ENCODE data around the gene COL27A1. TPM values are rescaled to one million over a fixed set of nuclear protein-coding genes. Genes with fewer than 3 reads are reported as not detected.
"Not testable (repeated sequence)": the region's sequence is repeated elsewhere in the genome, so short reads cannot be mapped to it uniquely, and the experiment has no call there.

COL27A1 gene
- total and polyA plus RNA-seq, 2 experiments from 2014 or later: 44.6 to 47.0 TPM

DNA sequence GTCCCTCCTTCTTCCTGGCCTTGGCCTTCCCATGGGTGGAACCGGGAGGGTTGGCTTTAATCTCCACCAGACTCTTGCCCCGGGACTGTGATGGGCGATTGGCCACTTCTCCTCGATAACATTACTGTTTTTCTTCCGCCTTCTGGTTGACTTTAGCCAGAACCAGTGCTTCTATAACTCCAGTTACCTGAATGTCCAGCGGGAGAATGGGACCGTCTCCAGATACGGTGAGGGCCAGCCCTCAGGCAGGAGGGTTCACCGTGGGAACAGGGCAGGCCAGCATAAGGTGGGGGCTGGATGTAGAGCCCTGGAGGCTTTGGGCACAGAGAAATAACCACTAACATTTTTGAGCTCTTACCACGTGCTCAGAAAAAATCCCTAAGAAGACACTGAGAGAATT lies 175.3 kb downstream of the COL27A1 start:
- no peak overlapping the region for H3K4me2 ChIP-seq
- H3K4me3 ChIP-seq: no peak overlapping the region
- no peaks in the 10 kb centered on the region for H3K36me3 ChIP-seq (replicated peaks; ENCODE audit: insufficient read depth, low read depth)
- no peaks in the 10 kb centered on the region for H3K27me3 ChIP-seq
- TF ChIP-seq EZH2phosphoT487 (IDR thresholded peaks at IDR 0.05; ENCODE audit: low read depth, severe bottlenecking, unreplicated experiment) (no peak), EZH2 (IDR thresholded peaks at IDR 0.05; ENCODE audit: borderline replicate concordance) (no peak)
- no peak overlapping the region for H3K27ac ChIP-seq
- 88% methylated on average over 10 of the region's 10 CpGs for WGBS (ENCODE audit: low lambda C conversion rate, missing lambda C conversion rate)
- no peak for DNase-seq (ENCODE audit: low spot score)
- no peaks in the 10 kb centered on the region for H3K9me2 ChIP-seq (replicated peaks; ENCODE audit: insufficient read depth)
- peaks cover 19% of the 10 kb centered on the region for H3K4me1 ChIP-seq (ENCODE audit: insufficient read depth)
- no peaks in the 10 kb centered on the region for H4K20me1 ChIP-seq (ENCODE audit: insufficient read depth, poor library complexity, severe bottlenecking)
- no peak overlapping the region for H2AFZ ChIP-seq
- no peaks in the 10 kb centered on the region for H3K9me3 ChIP-seq (ENCODE audit: low read depth)
- no peaks in the 10 kb centered on the region for H3K79me2 ChIP-seq

- peaks cover 19% of the 10 kb centered on the region for H3K4me1 ChIP-seq (ENCODE audit: insufficient read depth)
- H3K9me3 ChIP-seq (ENCODE audit: low read depth); H3K27ac ChIP-seq; H4K20me1 ChIP-seq (ENCODE audit: insufficient read depth, poor library complexity, severe bottlenecking); H3K4me3 ChIP-seq; DNase-seq (ENCODE audit: low spot score); H3K79me2 ChIP-seq; H3K9me2 ChIP-seq (replicated peaks; ENCODE audit: insufficient read depth); H3K27me3 ChIP-seq; H3K36me3 ChIP-seq (replicated peaks; ENCODE audit: insufficient read depth, low read depth); H2AFZ ChIP-seq; H3K4me2 ChIP-seq: not testable (repeated sequence)
- 82% methylated on average over 15 of the region's 19 CpGs for WGBS (ENCODE audit: low lambda C conversion rate, missing lambda C conversion rate)
Observed at GRCh38 chr9:114331229-114332195, 176.2 kb downstream of the COL27A1 start.

DNA sequence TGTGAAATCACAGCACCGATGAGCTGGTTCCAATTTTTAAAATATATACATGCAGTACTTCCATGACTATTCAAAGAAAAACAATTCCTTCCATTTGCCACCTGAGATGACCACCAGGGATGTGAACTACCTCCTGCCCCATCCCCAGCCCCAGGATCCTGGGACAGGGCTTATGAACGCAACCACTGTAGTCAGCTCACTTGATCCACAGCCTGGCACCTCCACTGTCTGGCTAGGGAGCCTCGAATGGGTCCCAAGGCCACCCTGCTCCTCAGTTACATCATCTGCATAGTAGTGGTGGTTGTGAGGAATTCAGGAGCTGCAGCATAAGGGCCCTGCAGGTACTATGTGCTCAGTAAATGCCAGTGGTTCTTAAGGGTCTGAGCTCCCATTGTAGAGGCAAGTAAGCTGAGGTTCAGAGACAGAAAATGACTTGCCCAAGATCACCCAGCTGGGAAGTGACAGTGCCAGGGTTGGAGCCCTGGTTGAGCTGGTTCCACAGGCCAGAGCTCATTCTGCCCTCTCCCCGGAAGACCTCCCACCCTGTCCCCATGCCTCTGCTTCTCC lies 177.2 kb downstream of the COL27A1 start:
- H3K9me3 ChIP-seq (ENCODE audit: low read depth); DNase-seq (ENCODE audit: low spot score); H3K4me2 ChIP-seq; H4K20me1 ChIP-seq (ENCODE audit: insufficient read depth, poor library complexity, severe bottlenecking); H3K79me2 ChIP-seq; H2AFZ ChIP-seq; H3K27ac ChIP-seq; H3K4me3 ChIP-seq; H3K9me2 ChIP-seq (replicated peaks; ENCODE audit: insufficient read depth); H3K27me3 ChIP-seq; H3K36me3 ChIP-seq (replicated peaks; ENCODE audit: insufficient read depth, low read depth): not testable (repeated sequence)
- H3K4me1 ChIP-seq (ENCODE audit: insufficient read depth): peaks cover 18% of the 10 kb centered on the region
- WGBS (ENCODE audit: low lambda C conversion rate, missing lambda C conversion rate): 88% methylated on average over 4 of the region's 4 CpGs

DNA sequence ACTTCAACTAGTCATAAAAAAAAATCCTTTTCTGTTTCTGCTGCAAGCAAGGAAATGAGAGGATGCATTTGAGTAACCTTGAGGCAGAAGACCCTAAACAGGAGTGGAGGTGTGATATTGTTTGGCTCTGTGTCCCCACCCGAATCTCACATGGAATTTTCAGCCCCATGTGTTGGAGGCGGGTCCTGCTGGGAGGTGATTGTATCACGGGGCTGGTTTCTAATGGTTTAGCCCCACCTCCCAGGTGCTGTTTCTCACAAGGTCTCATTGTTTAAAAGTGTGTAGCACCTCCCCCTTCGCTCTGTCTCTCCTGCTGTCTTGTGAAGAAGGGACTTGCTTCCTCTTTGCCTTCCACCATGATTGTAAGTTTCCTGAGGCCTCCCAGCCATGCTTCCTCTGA lies 178.4 kb downstream of the COL27A1 start:
- not testable (repeated sequence) for H3K9me3 ChIP-seq (ENCODE audit: low read depth); H3K27ac ChIP-seq; DNase-seq (ENCODE audit: low spot score); H2AFZ ChIP-seq; H3K4me1 ChIP-seq (ENCODE audit: insufficient read depth); H3K27me3 ChIP-seq; H3K36me3 ChIP-seq (replicated peaks; ENCODE audit: insufficient read depth, low read depth); H4K20me1 ChIP-seq (ENCODE audit: insufficient read depth, poor library complexity, severe bottlenecking); H3K79me2 ChIP-seq; H3K9me2 ChIP-seq (replicated peaks; ENCODE audit: insufficient read depth); H3K4me2 ChIP-seq; H3K4me3 ChIP-seq
- WGBS (ENCODE audit: low lambda C conversion rate, missing lambda C conversion rate): 74% methylated on average over 3 of the region's 4 CpGs

GRCh38 chr9:114334490-114334889 lies 179.2 kb downstream of the COL27A1 start:
- Histone ChIP-seq H3K9me3 (ENCODE audit: low read depth) (no peaks in the 10 kb centered on the region), H3K4me2 (no peak overlapping the region), H2AFZ (no peak overlapping the region), H3K27me3 (no peaks in the 10 kb centered on the region), H3K79me2 (no peaks in the 10 kb centered on the region), H3K4me3 (no peak overlapping the region), H3K4me1 (ENCODE audit: insufficient read depth) (no peaks in the 10 kb centered on the region), H4K20me1 (ENCODE audit: insufficient read depth, poor library complexity, severe bottlenecking) (no peaks in the 10 kb centered on the region), H3K27ac (no peak overlapping the region), H3K9me2 (replicated peaks; ENCODE audit: insufficient read depth) (no peaks in the 10 kb centered on the region), H3K36me3 (replicated peaks; ENCODE audit: insufficient read depth, low read depth) (no peaks in the 10 kb centered on the region)
- no peak for TF ChIP-seq EZH2 (IDR thresholded peaks at IDR 0.05; ENCODE audit: borderline replicate concordance)
- no peak for TF ChIP-seq EZH2phosphoT487 (IDR thresholded peaks at IDR 0.05; ENCODE audit: low read depth, severe bottlenecking, unreplicated experiment)
- TF ChIP-seq CTCF (IDR thresholded peaks at IDR 0.05; ENCODE audit: poor library complexity): no peak
- no peak for DNase-seq (ENCODE audit: low spot score)
- 98% methylated on average over 9 of the region's 9 CpGs for WGBS (ENCODE audit: low lambda C conversion rate, missing lambda C conversion rate)
